HG03571 (cell line): Measurements from ENCODE around the gene SP2.

Experiments used
- ATAC-seq: cut with Tn5 transposase; IDR thresholded peaks from one replicate; pipeline ENCODE4 v1.9.1; 2021; ENCODE audit not compliant: unreplicated experiment

Gene SP2

DNA sequence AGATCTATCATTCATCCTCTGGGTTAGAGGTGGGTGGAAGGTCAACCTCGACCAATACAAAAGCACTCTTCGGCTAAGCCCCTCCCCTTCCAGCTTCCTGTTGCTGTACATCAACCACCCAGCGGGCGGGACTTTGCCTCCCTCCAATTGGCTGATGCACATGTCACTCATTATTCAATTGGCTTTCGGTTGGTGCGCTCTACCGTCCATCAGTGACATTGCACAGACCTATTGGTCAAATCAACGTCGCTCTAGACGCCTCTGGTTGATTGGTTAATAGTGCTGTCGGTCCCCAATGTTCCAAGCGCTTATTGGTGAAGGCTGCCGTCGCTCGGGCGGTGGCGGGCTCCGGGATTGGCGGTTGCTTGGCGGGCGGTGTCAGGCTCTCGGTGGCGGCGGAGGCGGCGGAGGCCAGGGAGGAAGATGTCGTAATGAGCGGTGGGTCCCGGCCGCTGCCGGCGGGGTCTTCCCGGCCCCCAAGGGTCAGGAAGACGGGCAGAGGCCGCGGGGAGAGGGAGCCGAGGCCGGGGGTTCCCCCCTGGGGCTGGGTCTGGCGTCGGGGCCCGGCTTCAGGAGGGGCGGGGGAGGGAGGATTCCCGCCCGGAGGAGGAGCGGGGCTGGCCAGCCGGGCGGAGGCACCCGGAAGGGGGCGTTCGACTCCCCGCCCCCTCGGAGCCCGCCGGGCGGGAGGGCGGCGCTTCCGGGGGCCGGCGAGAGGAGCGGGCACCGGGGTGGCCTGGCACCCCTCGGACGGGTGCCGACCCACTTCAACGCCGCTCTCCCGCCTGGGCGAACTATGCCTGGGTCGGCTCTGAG lies at the start of gene SP2:
SP2 (plus strand) TSS at position 381 of the 816 bp plus-strand sequence; CDS start at position 432, 51 bp downstream.
- ATAC-seq: peak; percentile 84

DNA sequence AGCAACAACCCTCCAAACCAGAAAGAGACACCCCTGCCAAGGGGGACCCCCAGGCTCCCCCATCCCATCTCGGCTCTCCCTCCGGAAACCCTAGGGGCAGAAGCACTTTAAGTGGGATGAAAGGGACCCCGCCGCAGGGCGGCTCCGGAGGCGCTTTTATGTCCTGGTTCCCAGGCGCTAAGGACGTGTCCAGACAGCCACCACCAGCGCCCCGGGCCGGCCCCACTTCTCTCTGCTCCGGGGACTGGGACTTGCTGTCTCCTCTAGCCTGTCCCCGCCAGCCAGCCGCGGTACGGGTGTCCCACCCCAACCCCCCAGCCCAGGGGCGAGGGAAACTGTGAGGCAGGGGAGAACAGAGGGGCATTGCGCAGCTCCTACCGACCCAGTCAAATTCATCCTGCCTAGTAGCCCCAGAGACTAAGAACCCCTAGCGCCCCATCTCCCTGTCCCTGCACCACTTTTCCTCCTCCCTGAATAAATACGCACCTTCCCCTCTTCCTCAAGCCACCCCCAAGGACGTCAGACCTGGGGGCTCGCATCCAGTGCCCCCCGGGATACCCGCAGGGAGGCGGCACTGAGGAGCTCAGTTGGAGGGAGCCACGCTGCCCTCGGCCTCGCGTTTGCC lies 49.2 kb upstream of the SP2 start:
- ATAC-seq: no peak

GRCh38 chr17:47847341-47848197 lies 48.5 kb upstream of the SP2 start:
- no peak for ATAC-seq

DNA sequence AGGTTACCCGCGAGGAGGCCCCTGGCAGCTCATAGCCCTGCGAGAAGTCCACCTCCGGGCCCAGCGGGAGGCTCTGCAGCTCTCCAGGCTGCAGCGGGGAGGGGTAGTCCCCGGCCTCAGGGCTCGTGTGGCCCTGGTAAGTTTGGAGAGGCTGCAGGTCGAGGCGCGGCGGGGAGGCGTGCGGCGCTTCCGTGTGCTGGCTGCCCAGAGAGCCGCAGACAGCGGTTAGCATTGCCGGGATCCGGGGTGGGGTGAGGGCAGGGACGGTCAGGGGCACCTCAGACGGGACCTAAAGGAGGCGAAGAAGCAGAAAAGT lies 47.9 kb upstream of the SP2 start:
- ATAC-seq: no peak

DNA sequence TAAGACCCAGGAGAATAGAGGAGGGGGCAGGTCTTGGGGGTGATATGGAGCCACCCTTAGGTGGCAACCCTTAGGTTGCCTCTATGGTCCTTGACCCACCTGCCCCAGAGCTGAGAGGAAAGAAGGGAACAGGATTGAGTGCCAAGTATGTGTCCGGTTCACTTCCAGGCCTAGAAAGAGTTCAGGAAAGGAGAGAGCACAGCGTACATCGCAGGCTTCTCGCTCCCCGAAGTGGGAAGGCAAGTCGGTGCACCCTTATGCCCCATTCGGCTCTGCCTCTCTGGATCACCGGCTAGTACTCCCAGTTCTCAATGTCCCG lies 45.7 kb upstream of the SP2 start:
- ATAC-seq: no peak

GRCh38 chr17:47850692-47851573 lies 45.1 kb upstream of the SP2 start, which contains the start of gene SP6:
Gene SP6 (minus strand): TSS chr17:47851163. CDS start chr17:47848429, 2,734 bp downstream.
- no peak for ATAC-seq

- no peak for ATAC-seq
Measured at GRCh38 chr17:47851764-47852112, 44.3 kb upstream of the SP2 start.

GRCh38 chr17:47852113-47852949 lies 43.7 kb upstream of the SP2 start:
- no peak for ATAC-seq

DNA sequence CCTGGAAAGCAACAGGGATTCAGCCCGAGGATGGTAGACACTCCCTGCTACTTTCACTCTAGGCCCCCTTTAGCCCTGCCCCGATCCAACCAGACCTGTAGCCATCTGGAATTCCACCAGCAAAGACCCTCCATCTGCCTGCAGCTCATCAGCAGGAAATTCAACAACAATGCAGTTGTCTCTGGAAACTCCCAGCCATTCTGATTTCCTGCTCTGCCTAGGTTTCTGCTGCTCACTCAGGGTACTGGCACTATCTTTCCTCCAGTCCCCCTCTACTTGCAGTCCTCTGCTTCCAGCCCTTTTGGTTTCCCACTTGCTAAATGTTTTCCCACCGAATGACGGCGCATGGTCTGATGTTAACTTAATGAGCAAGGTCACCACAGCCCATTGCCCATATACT lies 42.4 kb upstream of the SP2 start:
- ATAC-seq: no peak

DNA sequence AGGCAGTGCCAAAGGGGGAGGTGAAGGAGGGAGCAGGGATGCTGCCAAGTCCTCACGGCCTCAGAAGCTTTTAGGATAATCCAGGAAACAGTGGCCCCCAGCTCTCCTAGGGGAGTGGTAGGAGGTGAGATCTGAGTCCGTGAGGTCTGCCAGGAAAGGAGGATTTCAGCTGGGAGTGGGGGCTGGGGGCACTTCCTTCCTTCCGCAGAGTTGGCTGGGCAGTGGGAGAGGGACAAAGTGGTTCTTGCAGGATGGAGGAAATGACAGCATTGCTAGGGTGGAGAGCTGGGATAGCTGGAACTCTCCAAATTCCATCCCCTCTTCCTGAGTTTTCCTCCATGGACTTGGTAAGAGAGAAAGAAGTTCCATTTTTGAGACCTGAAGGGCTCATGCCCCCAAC lies 40.3 kb upstream of the SP2 start:
- no peak for ATAC-seq

DNA sequence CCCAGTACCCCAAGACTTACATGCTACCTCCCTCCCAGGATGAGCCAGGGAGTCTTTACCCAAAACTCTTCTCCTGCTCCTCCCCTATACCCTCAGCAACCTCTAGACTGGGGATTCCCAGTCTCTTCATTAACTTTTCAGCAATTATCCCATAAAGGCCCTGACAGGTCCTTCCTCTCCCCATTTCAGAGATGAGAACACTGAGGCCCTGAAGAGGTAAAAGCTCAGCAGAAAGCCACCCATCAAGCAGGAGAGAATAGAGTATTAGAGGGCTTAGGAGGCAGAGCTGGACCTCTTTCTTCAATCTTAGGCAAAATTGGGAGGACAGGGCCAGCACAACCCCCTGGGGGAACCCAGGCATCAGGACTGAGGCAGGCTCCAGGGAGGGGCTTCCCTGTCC lies 39.2 kb upstream of the SP2 start:
- no peak for ATAC-seq

- ATAC-seq: no peak
Measured at GRCh38 chr17:47857551-47858455, 38.2 kb upstream of the SP2 start.

- ATAC-seq: no peak
Measured at GRCh38 chr17:47860386-47860785, 35.6 kb upstream of the SP2 start.

GRCh38 chr17:47862621-47863440 lies 33.2 kb upstream of the SP2 start:
- ATAC-seq: no peak

DNA sequence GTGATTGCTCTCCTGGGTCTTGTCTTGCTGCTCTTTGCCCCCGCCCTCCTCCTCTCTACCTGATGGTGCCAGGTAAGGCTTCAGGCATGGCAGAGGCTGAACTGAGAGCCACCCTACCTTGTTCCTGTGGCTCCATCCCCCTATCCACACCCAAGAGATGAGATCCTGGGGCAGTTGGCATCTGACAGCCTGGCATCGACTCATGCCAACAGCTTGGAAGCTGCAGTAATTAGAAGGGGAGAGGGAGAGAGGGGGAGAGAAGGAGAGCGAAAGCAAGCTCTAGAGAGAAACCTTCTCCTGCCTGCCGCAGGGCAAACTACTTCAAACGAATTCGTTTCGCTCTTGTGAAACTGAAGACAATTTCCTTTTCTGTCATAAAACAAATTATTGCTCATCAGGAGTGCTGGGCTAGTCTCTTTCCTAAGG lies 31.2 kb upstream of the SP2 start:
- no peak for ATAC-seq

- no peak for ATAC-seq
Measured at GRCh38 chr17:47866941-47867340, 29.1 kb upstream of the SP2 start.

DNA sequence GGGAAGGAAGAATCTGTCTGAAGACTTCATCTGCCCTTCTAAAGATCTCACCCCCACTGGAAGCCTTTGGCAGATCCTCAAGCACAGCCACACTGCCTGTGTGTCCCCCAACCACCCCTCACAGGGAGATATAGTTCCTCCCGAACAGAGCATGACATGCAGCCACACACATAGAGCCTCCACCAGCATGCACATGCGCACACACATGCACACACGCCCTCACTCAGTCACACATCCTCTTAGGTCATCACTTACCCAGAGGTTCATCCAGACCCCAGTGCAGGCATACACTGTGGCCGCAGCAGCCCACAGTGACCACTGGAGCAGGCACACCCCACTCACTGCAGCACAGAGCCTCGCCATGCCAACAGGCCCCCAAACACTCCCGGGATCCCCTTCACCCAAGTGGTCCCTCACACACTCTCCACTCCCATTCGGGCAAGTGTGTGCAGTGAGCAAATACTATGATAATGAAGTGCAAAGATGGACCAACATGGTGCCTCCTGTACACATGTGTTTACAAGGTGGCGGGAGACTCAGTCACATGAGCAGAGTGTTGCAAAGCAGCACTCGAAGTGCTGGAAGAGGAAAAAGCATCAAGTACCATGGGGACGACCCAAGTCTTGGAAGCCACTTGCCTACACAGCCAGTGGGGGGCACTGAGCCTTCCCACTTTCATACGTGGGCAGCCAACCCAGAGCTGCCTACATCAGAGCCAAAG lies 28.1 kb upstream of the SP2 start:
- ATAC-seq: no peak

- ATAC-seq: no peak
Measured at GRCh38 chr17:47869114-47869513, 26.9 kb upstream of the SP2 start.
